ENCODE results near the gene DPH1. TPM values are rescaled to one million over a fixed set of nuclear protein-coding genes. Genes with fewer than 3 reads are reported as not detected.

Gene DPH1
- total and polyA plus RNA-seq, 2 donors from 2014 or later: 23.3 to 49.4 TPM

DNA sequence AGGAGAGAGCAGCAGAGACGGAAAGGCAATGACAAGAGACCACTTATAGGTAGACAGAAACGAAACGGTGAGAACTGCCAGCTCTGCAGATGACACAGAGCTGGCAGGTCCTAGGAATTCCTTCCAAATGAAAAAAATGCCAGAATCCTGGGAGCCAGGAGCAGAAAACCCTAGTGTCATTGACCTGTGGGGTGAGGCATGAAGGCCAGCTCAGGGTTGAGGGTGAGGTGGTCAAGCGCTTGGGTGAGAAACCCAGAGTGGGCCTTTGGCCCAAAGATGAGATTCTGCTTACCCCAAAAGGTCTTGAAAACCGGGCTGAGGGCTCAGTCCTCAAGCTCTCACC lies 34.2 kb downstream of the DPH1 start:
- Histone ChIP-seq H3K27me3 (ENCODE audit: control insufficient read depth, insufficient read depth, low read length) (peaks cover 2% of the 10 kb centered on the region), H3K9me3 (ENCODE audit: control insufficient read depth in 2 of 3, insufficient read depth in 1 of 3, low read length in 3 of 3) (no peaks in the 10 kb centered on the region), H3K9ac (ENCODE audit: low read length in 3 of 3) (no peak overlapping the region), H3K27ac (ENCODE audit: low read depth in 2 of 2, low read length in 2 of 2) (peak overlapping the region; percentile 2 to 56), H3K36me3 (ENCODE audit: control insufficient read depth in 2 of 3, insufficient read depth in 3 of 3, low read length in 3 of 3) (peaks cover 0 to 6% (median 0%) of the 10 kb centered on the region in 3 donors), H3K4me1 (ENCODE audit: control insufficient read depth in 2 of 3, insufficient read depth in 2 of 3, low read depth in 1 of 3, low read length in 3 of 3) (peaks cover 0 to 18% (median 7%) of the 10 kb centered on the region in 3 donors), H3K4me3 (ENCODE audit: low read length in 3 of 3) (no peak overlapping the region)
- DNase-seq (peak in 1 of 5 donors; percentile 24), FAIRE-seq (no peak)
- intact Hi-C loops (cut with DNase I): no loop called here
- TF ChIP-seq, protein P1, sequence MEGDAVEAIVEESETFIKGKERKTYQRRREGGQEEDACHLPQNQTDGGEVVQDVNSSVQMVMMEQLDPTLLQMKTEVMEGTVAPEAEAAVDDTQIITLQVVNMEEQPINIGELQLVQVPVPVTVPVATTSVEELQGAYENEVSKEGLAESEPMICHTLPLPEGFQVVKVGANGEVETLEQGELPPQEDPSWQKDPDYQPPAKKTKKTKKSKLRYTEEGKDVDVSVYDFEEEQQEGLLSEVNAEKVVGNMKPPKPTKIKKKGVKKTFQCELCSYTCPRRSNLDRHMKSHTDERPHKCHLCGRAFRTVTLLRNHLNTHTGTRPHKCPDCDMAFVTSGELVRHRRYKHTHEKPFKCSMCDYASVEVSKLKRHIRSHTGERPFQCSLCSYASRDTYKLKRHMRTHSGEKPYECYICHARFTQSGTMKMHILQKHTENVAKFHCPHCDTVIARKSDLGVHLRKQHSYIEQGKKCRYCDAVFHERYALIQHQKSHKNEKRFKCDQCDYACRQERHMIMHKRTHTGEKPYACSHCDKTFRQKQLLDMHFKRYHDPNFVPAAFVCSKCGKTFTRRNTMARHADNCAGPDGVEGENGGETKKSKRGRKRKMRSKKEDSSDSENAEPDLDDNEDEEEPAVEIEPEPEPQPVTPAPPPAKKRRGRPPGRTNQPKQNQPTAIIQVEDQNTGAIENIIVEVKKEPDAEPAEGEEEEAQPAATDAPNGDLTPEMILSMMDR (IDR thresholded peaks at IDR 0.05; ENCODE audit: borderline replicate concordance, extremely low read depth, insufficient read depth): no peak

DNA sequence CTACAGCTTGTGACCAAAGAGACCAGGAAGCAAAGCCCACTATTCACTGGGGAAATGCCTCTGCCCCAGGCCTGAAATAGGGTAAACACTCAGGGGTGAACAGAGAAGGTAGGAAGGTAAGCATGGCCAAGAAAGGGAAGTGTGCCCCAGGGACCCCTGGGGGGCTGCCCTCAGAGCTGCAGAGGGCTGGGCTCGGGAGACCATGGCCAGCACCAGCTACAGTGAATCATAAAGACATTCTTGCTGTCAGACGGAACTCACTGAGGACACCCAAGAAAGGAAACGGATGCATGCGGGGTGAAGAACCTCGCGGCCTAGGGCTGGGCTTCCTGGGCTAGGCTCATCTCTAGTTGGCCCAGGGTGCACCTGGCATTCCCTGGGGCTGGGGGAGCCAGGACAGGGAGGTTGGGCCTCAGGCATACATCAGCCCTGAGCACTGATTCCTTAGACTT lies 34.6 kb downstream of the DPH1 start:
- no peak overlapping the region for H3K9ac ChIP-seq (ENCODE audit: low read length in 3 of 3)
- peak in 3 of 5 donors; percentile 28 to 56 (median 53) for DNase-seq
- H3K4me1 ChIP-seq (ENCODE audit: control insufficient read depth in 2 of 3, insufficient read depth in 2 of 3, low read depth in 1 of 3, low read length in 3 of 3): peaks cover 0 to 18% (median 7%) of the 10 kb centered on the region in 3 donors
- intact Hi-C loops (cut with DNase I): no loop called here
- peaks cover 2% of the 10 kb centered on the region for H3K27me3 ChIP-seq (ENCODE audit: control insufficient read depth, insufficient read depth, low read length)
- H3K4me3 ChIP-seq (ENCODE audit: low read length in 3 of 3): no peak overlapping the region
- FAIRE-seq: no peak
- H3K27ac ChIP-seq (ENCODE audit: low read depth in 2 of 2, low read length in 2 of 2): peak overlapping the region; percentile 29 to 38
- TF ChIP-seq, protein P1 (IDR thresholded peaks at IDR 0.05; ENCODE audit: borderline replicate concordance, extremely low read depth, insufficient read depth): no peak
- peaks cover 0 to 6% (median 0%) of the 10 kb centered on the region in 3 donors for H3K36me3 ChIP-seq (ENCODE audit: control insufficient read depth in 2 of 3, insufficient read depth in 3 of 3, low read length in 3 of 3)
- no peaks in the 10 kb centered on the region for H3K9me3 ChIP-seq (ENCODE audit: control insufficient read depth in 2 of 3, insufficient read depth in 1 of 3, low read length in 3 of 3)

DNA sequence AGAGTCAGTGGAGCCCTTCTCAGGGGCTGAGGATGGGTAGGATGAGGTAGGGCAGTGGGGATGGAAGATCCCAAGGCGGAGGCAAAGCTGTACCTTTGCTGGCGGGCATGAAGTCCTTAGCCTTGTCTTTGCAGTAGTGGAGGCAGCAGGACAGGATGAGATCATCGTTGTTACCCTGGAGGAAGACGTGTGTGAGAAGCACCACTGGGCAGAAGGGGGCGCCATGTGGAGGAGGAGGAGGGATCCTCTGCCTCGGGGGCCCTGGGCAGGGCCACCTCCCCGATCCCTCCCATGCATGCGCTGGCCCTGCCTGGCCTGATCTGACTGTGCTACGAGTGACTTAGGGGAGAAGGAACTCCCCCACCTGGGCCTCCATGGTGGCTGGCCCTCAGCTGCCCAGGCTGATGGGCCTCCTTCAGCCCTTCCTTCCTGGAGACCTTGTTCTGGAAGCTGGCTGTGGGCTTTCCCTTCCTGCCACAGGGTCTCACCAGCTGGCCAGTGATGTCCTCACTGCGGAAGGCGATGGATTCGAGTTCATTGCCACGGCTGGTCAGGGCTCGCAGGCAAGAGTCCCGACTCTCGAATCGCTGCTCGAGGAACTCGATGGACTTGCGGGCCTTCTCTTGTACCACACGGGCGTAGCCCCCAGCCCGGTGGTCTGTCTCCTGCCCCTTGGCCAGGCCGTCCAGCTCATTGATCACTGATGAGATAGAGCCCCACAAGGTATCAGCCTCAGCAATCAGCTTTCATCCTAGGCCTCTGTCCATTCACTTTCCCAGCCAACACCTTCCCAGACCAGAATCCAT lies 35.2 kb downstream of the DPH1 start:
- peaks cover 2% of the 10 kb centered on the region for H3K27me3 ChIP-seq (ENCODE audit: control insufficient read depth, insufficient read depth, low read length)
- DNase-seq (peak in 3 of 5 donors; percentile 56 to 84 (median 76)), FAIRE-seq (no peak)
- peaks cover 0 to 16% (median 7%) of the 10 kb centered on the region in 3 donors for H3K4me1 ChIP-seq (ENCODE audit: control insufficient read depth in 2 of 3, insufficient read depth in 2 of 3, low read depth in 1 of 3, low read length in 3 of 3)
- TF ChIP-seq, protein P1 (IDR thresholded peaks at IDR 0.05; ENCODE audit: borderline replicate concordance, extremely low read depth, insufficient read depth): no peak
- H3K27ac ChIP-seq (ENCODE audit: low read depth in 2 of 2, low read length in 2 of 2): peak overlapping the region; percentile 29 to 59
- no peak overlapping the region for H3K4me3 ChIP-seq (ENCODE audit: low read length in 3 of 3)
- H3K9me3 ChIP-seq (ENCODE audit: control insufficient read depth in 2 of 3, insufficient read depth in 1 of 3, low read length in 3 of 3): no peaks in the 10 kb centered on the region
- intact Hi-C loops (cut with DNase I): no loop called here
- H3K36me3 ChIP-seq (ENCODE audit: control insufficient read depth in 2 of 3, insufficient read depth in 3 of 3, low read length in 3 of 3): peaks cover 0 to 6% (median 0%) of the 10 kb centered on the region in 3 donors
- no peak overlapping the region for H3K9ac ChIP-seq (ENCODE audit: low read length in 3 of 3)
